Thyroid gland (tissue), 4 donors: Measurements from ENCODE around the gene TRPM2. TPM values are rescaled to one million over a fixed set of nuclear protein-coding genes. Genes with fewer than 3 reads are reported as not detected.

Experiments
- DNase-seq, 2 donors: peaks; one replicate each; pipeline ENCODE4 v3.0.0-alpha.2; 2019
- H3K27ac ChIP-seq, 3 donors: fragments of 200-600 bp; sonication (generic); 1 replicate in 2 of 3; 2 replicates in 1 of 3; pipeline ENCODE4 v1.5.1; 2016 to 2019; ENCODE audit warnings: mild to moderate bottlenecking in 1 of 3, moderate library complexity in 1 of 3
- H3K27me3 ChIP-seq: fragments of 200-600 bp; sonication (generic); one replicate; pipeline ENCODE4 v1.5.1; 2019
- H3K36me3 ChIP-seq, 2 donors: fragments of 200-600 bp; sonication (generic); one replicate each; pipeline ENCODE4 v1.5.1; 2016 to 2019
- H3K4me1 ChIP-seq, 2 donors: fragments of 200-600 bp; sonication (generic); one replicate each; pipeline ENCODE4 v1.5.1; 2017 to 2019
- H3K4me3 ChIP-seq, 3 donors: fragments of 200-600 bp; sonication (generic); replicated peaks in 1 of 3; 1 replicate in 2 of 3; 2 replicates in 1 of 3; pipeline ENCODE4 v1.5.1; 2016; ENCODE audit warnings: mild to moderate bottlenecking in 1 of 3
- H3K9me3 ChIP-seq: fragments of 200-600 bp; sonication (generic); one replicate; pipeline ENCODE4 v1.5.1; 2017
- CTCF ChIP-seq, 6 experiments: fragments of 200-600 bp in 3 of 6; fragments of 450-650 bp in 3 of 6; sonication (generic) in 3 of 6; IDR thresholded peaks; one replicate each; pipeline ENCODE4 v1.5.1; 2016 to 2019; ENCODE audit warnings: antibody characterized with exemption in 6 of 6, mild to moderate bottlenecking in 2 of 6, inconsistent platforms in 1 of 6, moderate library complexity in 1 of 6
- POLR2A ChIP-seq, 2 donors: fragments of 450-650 bp; IDR thresholded peaks; one replicate each; pipeline ENCODE4 v1.6.1; 2017; ENCODE audit warnings: antibody characterized with exemption in 2 of 2, mild to moderate bottlenecking in 2 of 2, moderate library complexity in 1 of 2
- WGBS, 2 donors: methylation state at CpG; one replicate each; pipeline ENCODE4 v1.1.5; 2017; 5-methylcytosine and 5-hydroxymethylcytosine counted together
- intact Hi-C: fragments of 100-400 bp; cut with DNase I; formaldehyde crosslinking; loops from one replicate; pipeline ENCODE4 v1.15.1; 2023
- total RNA-seq, 4 donors: library from RNA; depleted of rRNA; stranded (reverse); fragments of >200 nt; gene quantifications; one replicate each; pipeline ENCODE4 v1.2.3, GENCODE V29; 2016

Gene TRPM2
- total RNA-seq, 4 donors from 2014 or later: 0.67 to 2.6 (median 0.88) TPM

- no peak for TF ChIP-seq CTCF (IDR thresholded peaks at IDR 0.05)
- TF ChIP-seq POLR2A (IDR thresholded peaks at IDR 0.05): no peak
- DNase-seq: no peak
- 88 to 95% methylated on average over 5 of the region's 5 CpGs for WGBS, 2 donors
Observed at GRCh38 chr21:44379515-44379848, 26.1 kb downstream of the TRPM2 start.

GRCh38 chr21:44379991-44380865, 26.8 kb downstream of the TRPM2 start:
- H3K4me3 ChIP-seq: no peak overlapping the region
- no peak for DNase-seq
- intact Hi-C loops: no loop called here
- H3K4me1 ChIP-seq: no peaks in the 10 kb centered on the region
- TF ChIP-seq CTCF (IDR thresholded peaks at IDR 0.05): no peak
- no peak for TF ChIP-seq POLR2A (IDR thresholded peaks at IDR 0.05)
- H3K27me3 ChIP-seq: no peaks in the 10 kb centered on the region
- no peak overlapping the region for H3K27ac ChIP-seq
- 54 to 57% methylated on average over 13 to 30 of the region's 31 CpGs for WGBS, 2 donors
- H3K9me3 ChIP-seq: no peaks in the 10 kb centered on the region
- H3K36me3 ChIP-seq: no peaks in the 10 kb centered on the region

More at GRCh38 chr21:44379515-44379848, 26.1 kb downstream of the TRPM2 start:
- H3K27ac ChIP-seq: no peak overlapping the region
- H3K36me3 ChIP-seq: no peaks in the 10 kb centered on the region
- no peaks in the 10 kb centered on the region for H3K4me1 ChIP-seq
- no peaks in the 10 kb centered on the region for H3K27me3 ChIP-seq
- no peak overlapping the region for H3K4me3 ChIP-seq
- no peaks in the 10 kb centered on the region for H3K9me3 ChIP-seq
- intact Hi-C loops: no loop called here

GRCh38 chr21:44380876-44381275, 27.5 kb downstream of the TRPM2 start:
- no peaks in the 10 kb centered on the region for H3K27me3 ChIP-seq
- H3K4me1 ChIP-seq: no peaks in the 10 kb centered on the region
- intact Hi-C loops: no loop called here
- no peak for DNase-seq
- H3K4me3 ChIP-seq: no peak overlapping the region
- no peaks in the 10 kb centered on the region for H3K9me3 ChIP-seq
- WGBS, 2 donors: 82 to 83% methylated on average over 10 of the region's 10 CpGs
- no peak overlapping the region for H3K27ac ChIP-seq
- H3K36me3 ChIP-seq: no peaks in the 10 kb centered on the region
- TF ChIP-seq POLR2A (IDR thresholded peaks at IDR 0.05) (no peak), CTCF (IDR thresholded peaks at IDR 0.05) (no peak)

GRCh38 chr21:44381874-44382273, 28.5 kb downstream of the TRPM2 start:
- intact Hi-C loops: no loop called here

More at GRCh38 chr21:44381874-44382273, 28.5 kb downstream of the TRPM2 start:
- H3K36me3 ChIP-seq: no peaks in the 10 kb centered on the region
- no peak overlapping the region for H3K4me3 ChIP-seq
- DNase-seq: no peak
- TF ChIP-seq CTCF (IDR thresholded peaks at IDR 0.05) (no peak), POLR2A (IDR thresholded peaks at IDR 0.05) (no peak)
- H3K4me1 ChIP-seq: no peaks in the 10 kb centered on the region
- no peaks in the 10 kb centered on the region for H3K27me3 ChIP-seq
- H3K27ac ChIP-seq: no peak overlapping the region
- no peaks in the 10 kb centered on the region for H3K9me3 ChIP-seq
